GM19035 (cell line): ENCODE measurements around the gene CLHC1.
A peak's percentile ranks its signal among the peaks of the same experiment; 100 is the strongest.
"Not testable (repeated sequence)": the region's sequence is repeated elsewhere in the genome, so short reads cannot be mapped to it uniquely, and the experiment has no call there.

Experiments used
- ATAC-seq: cut with Tn5 transposase; IDR thresholded peaks from one replicate; pipeline ENCODE4 v1.9.1; 2021; ENCODE audit not compliant: unreplicated experiment

Gene CLHC1

GRCh38 chr2:55154525-55155030, 77.5 kb downstream of the CLHC1 start:
- no peak for ATAC-seq

- no peak for ATAC-seq
Measured at GRCh38 chr2:55153584-55154299, 78.4 kb downstream of the CLHC1 start.

GRCh38 chr2:55152475-55153412, 79.3 kb downstream of the CLHC1 start:
- ATAC-seq: no peak

- ATAC-seq: no peak
Measured at GRCh38 chr2:55151733-55152433, 80.2 kb downstream of the CLHC1 start.

- peak; percentile 55 for ATAC-seq
Measured at GRCh38 chr2:55150834-55151233, 81.3 kb downstream of the CLHC1 start.

GRCh38 chr2:55148269-55148668, 83.8 kb downstream of the CLHC1 start:
- no peak for ATAC-seq

- ATAC-seq: no peak
Measured at GRCh38 chr2:55147531-55147930, 84.6 kb downstream of the CLHC1 start.

- ATAC-seq: no peak
Measured at GRCh38 chr2:55147041-55147440, 85.1 kb downstream of the CLHC1 start.

GRCh38 chr2:55146263-55146662, 85.8 kb downstream of the CLHC1 start:
- no peak for ATAC-seq

GRCh38 chr2:55144922-55145820, 86.9 kb downstream of the CLHC1 start:
- no peak for ATAC-seq

GRCh38 chr2:55143706-55144105, 88.4 kb downstream of the CLHC1 start:
- ATAC-seq: not testable (repeated sequence)

- no peak for ATAC-seq
Measured at GRCh38 chr2:55142518-55142917, 89.6 kb downstream of the CLHC1 start.

GRCh38 chr2:55141572-55142413, 90.3 kb downstream of the CLHC1 start:
- no peak for ATAC-seq

GRCh38 chr2:55140316-55141219, 91.5 kb downstream of the CLHC1 start:
- no peak for ATAC-seq

- no peak for ATAC-seq
Measured at GRCh38 chr2:55139305-55139704, 92.8 kb downstream of the CLHC1 start.

GRCh38 chr2:55138882-55139229, 93.2 kb downstream of the CLHC1 start:
- no peak for ATAC-seq

- ATAC-seq: no peak
Measured at GRCh38 chr2:55138014-55138881, 93.8 kb downstream of the CLHC1 start.
